ENCODE measurements around the gene RASA4. TPM values are rescaled to one million over a fixed set of nuclear protein-coding genes. Genes with fewer than 3 reads are reported as not detected.
"Not testable (repeated sequence)": the region's sequence is repeated elsewhere in the genome, so short reads cannot be mapped to it uniquely, and the experiment has no call there.

Gene RASA4
- total RNA-seq, 1 donor from 2014 or later, result 6.7 TPM

GRCh38 chr7:102544372-102544771 lies 72.2 kb downstream of the RASA4 start:
- DNase-seq (ENCODE audit: low read depth in 2 of 2), result not testable (repeated sequence)

- not testable (repeated sequence) for DNase-seq (ENCODE audit: low read depth in 2 of 2)
Observed at GRCh38 chr7:102543596-102543995, 73.0 kb downstream of the RASA4 start, which contains the start of gene UPK3BL2. Gene UPK3BL2 (minus strand): TSS chr7:102543696. CDS start chr7:102543636, 60 bp downstream.

- not testable (repeated sequence) for DNase-seq (ENCODE audit: low read depth in 2 of 2)
Observed at GRCh38 chr7:102542771-102543170, 73.8 kb downstream of the RASA4 start.

- DNase-seq (ENCODE audit: low read depth in 2 of 2), result not testable (repeated sequence)
Observed at GRCh38 chr7:102542083-102542482, 74.5 kb downstream of the RASA4 start.

GRCh38 chr7:102540604-102541003 lies 76.0 kb downstream of the RASA4 start:
- DNase-seq (ENCODE audit: low read depth in 2 of 2), result not testable (repeated sequence)

GRCh38 chr7:102535062-102535615 lies 81.4 kb downstream of the RASA4 start:
- not testable (repeated sequence) for DNase-seq (ENCODE audit: low read depth in 2 of 2)

- not testable (repeated sequence) for DNase-seq (ENCODE audit: low read depth in 2 of 2)
Observed at GRCh38 chr7:102532127-102532526, 84.4 kb downstream of the RASA4 start.

- not testable (repeated sequence) for DNase-seq (ENCODE audit: low read depth in 2 of 2)
Observed at GRCh38 chr7:102531583-102531982, 85.0 kb downstream of the RASA4 start.

GRCh38 chr7:102527822-102528793 lies 88.4 kb downstream of the RASA4 start:
- DNase-seq (ENCODE audit: low read depth in 2 of 2), result not testable (repeated sequence)

GRCh38 chr7:102527182-102527581 lies 89.4 kb downstream of the RASA4 start:
- DNase-seq (ENCODE audit: low read depth in 2 of 2), result not testable (repeated sequence)

GRCh38 chr7:102524803-102525202 lies 91.8 kb downstream of the RASA4 start:
- not testable (repeated sequence) for DNase-seq (ENCODE audit: low read depth in 2 of 2)

Other genes starting within 250 kb of the RASA4 start
- 8.0 and 10.6 TPM in 2 replicates for gene PRKRIP1, start 220.4 kb downstream of the RASA4 start, total RNA-seq
- 57.9 and 106 TPM in 2 replicates for gene ORAI2, start 183.2 kb downstream of the RASA4 start, total RNA-seq
- 8.1 and 13.0 TPM in 2 replicates for gene ALKBH4, start 151.9 kb downstream of the RASA4 start, total RNA-seq
- 19.5 and 24.1 TPM in 2 replicates for gene LRWD1, start 151.8 kb downstream of the RASA4 start, total RNA-seq
- gene POLR2J, start 137.8 kb downstream of the RASA4 start, total RNA-seq, result 26.2 and 32.1 TPM in 2 replicates
- 2.6 and 2.8 TPM in 2 replicates for gene RASA4B, start 99.0 kb downstream of the RASA4 start, total RNA-seq
- 0.90 and 2.3 TPM in 2 replicates for gene UPK3BL2, start 73.1 kb downstream of the RASA4 start, total RNA-seq
- not detected in 2 replicates for gene SPDYE2, start 65.5 kb downstream of the RASA4 start, total RNA-seq
- gene POLR2J3, start 44.2 kb downstream of the RASA4 start, total RNA-seq, result 16.9 and 25.2 TPM in 2 replicates
- 2.4 and 8.9 TPM in 2 replicates for gene UPK3BL1, start 26.0 kb upstream of the RASA4 start, total RNA-seq
- not detected in 2 replicates for gene SPDYE2B, start 33.6 kb upstream of the RASA4 start, total RNA-seq
- 1.2 and 2.4 TPM in 2 replicates for gene POLR2J2, start 54.9 kb upstream of the RASA4 start, total RNA-seq
- gene FAM185A, start 132.2 kb upstream of the RASA4 start, total RNA-seq, result 4.6 and 4.9 TPM in 2 replicates

Measured in dermis microvascular lymphatic vessel endothelial cell (primary cell).